Measurements from ENCODE around the gene DPP6. TPM values are rescaled to one million over a fixed set of nuclear protein-coding genes. Genes with fewer than 3 reads are reported as not detected.

Gene DPP6
- polyA plus RNA-seq, 1 donor (not counting 4 experiments of a cell fraction or from before 2014, with no cell fraction given), result not detected

GRCh38 chr7:154442939-154443338 lies 390.7 kb downstream of the DPP6 start:
- H3K27ac ChIP-seq (ENCODE audit: control insufficient read depth, insufficient read depth, low read length), result no peak overlapping the region
- H3K9me1 ChIP-seq (ENCODE audit: control insufficient read depth, extremely low read depth, insufficient read depth, low read length), result no peaks in the 10 kb centered on the region
- H3K4me2 ChIP-seq (ENCODE audit: control insufficient read depth, extremely low read depth, insufficient read depth, low read depth, low read length), result no peak overlapping the region
- peaks cover 3% of the 10 kb centered on the region for H3K9me3 ChIP-seq (ENCODE audit: control insufficient read depth, low read depth, low read length)
- no peaks in the 10 kb centered on the region for H3K36me3 ChIP-seq (ENCODE audit: control insufficient read depth in 2 of 2, extremely low read depth in 1 of 2, insufficient read depth in 2 of 2, low read length in 2 of 2)
- H2AFZ ChIP-seq (ENCODE audit: control insufficient read depth, low read length), result no peak overlapping the region
- no peaks in the 10 kb centered on the region for H3K27me3 ChIP-seq (ENCODE audit: control insufficient read depth, extremely low read depth, insufficient read depth, low read length)
- no peak for FAIRE-seq
- dilution Hi-C loops (cut with MboI; ENCODE audit: extremely low pct_ligation_motif_present, low sequenced_read_pairs), result no loop called here
- no peak overlapping the region for H3K9ac ChIP-seq (ENCODE audit: control insufficient read depth, extremely low read depth, insufficient read depth, low read length)
- no peaks in the 10 kb centered on the region for H3K79me2 ChIP-seq (ENCODE audit: control insufficient read depth, insufficient read depth, low read length)
- no peaks in the 10 kb centered on the region for H3K4me1 ChIP-seq (ENCODE audit: control insufficient read depth, extremely low read depth, insufficient read depth, low read length)
- H4K20me1 ChIP-seq (ENCODE audit: control insufficient read depth, extremely low read depth, insufficient read depth, low read length), result no peaks in the 10 kb centered on the region
- TF ChIP-seq CTCF (optimal IDR thresholded peaks at IDR 0.05 in 1 of 3, IDR thresholded peaks at IDR 0.05 in 1 of 3, conservative IDR thresholded peaks at IDR 0.05 in 1 of 3; ENCODE audit: extremely low read depth in 1 of 3, insufficient read depth in 2 of 3, low read length in 3 of 3) (no peak), EZH2 (IDR thresholded peaks at IDR 0.05; ENCODE audit: low read length) (no peak)
- no peak overlapping the region for H3K4me3 ChIP-seq (ENCODE audit: control insufficient read depth in 2 of 3, extremely low read depth in 1 of 3, insufficient read depth in 2 of 3, low read depth in 1 of 3, low read length in 3 of 3)
- no peak for DNase-seq (ENCODE audit: low read depth, low spot score)

GRCh38 chr7:154450451-154450850 lies 398.3 kb downstream of the DPP6 start:
- Histone ChIP-seq H3K79me2 (ENCODE audit: control insufficient read depth, insufficient read depth, low read length) (no peaks in the 10 kb centered on the region), H3K9me3 (ENCODE audit: control insufficient read depth, low read depth, low read length) (no peaks in the 10 kb centered on the region), H3K36me3 (ENCODE audit: control insufficient read depth in 2 of 2, extremely low read depth in 1 of 2, insufficient read depth in 2 of 2, low read length in 2 of 2) (no peaks in the 10 kb centered on the region), H3K27ac (ENCODE audit: control insufficient read depth, insufficient read depth, low read length) (no peak overlapping the region), H3K4me1 (ENCODE audit: control insufficient read depth, extremely low read depth, insufficient read depth, low read length) (no peaks in the 10 kb centered on the region), H3K9ac (ENCODE audit: control insufficient read depth, extremely low read depth, insufficient read depth, low read length) (no peak overlapping the region), H3K4me2 (ENCODE audit: control insufficient read depth, extremely low read depth, insufficient read depth, low read depth, low read length) (no peak overlapping the region), H2AFZ (ENCODE audit: control insufficient read depth, low read length) (no peak overlapping the region), H4K20me1 (ENCODE audit: control insufficient read depth, extremely low read depth, insufficient read depth, low read length) (no peaks in the 10 kb centered on the region), H3K4me3 (ENCODE audit: control insufficient read depth in 2 of 3, extremely low read depth in 1 of 3, insufficient read depth in 2 of 3, low read depth in 1 of 3, low read length in 3 of 3) (no peak overlapping the region), H3K27me3 (ENCODE audit: control insufficient read depth, extremely low read depth, insufficient read depth, low read length) (no peaks in the 10 kb centered on the region), H3K9me1 (ENCODE audit: control insufficient read depth, extremely low read depth, insufficient read depth, low read length) (no peaks in the 10 kb centered on the region)
- TF ChIP-seq EZH2 (IDR thresholded peaks at IDR 0.05; ENCODE audit: low read length) (no peak), CTCF (optimal IDR thresholded peaks at IDR 0.05 in 1 of 3, IDR thresholded peaks at IDR 0.05 in 1 of 3, conservative IDR thresholded peaks at IDR 0.05 in 1 of 3; ENCODE audit: extremely low read depth in 1 of 3, insufficient read depth in 2 of 3, low read length in 3 of 3) (no peak)
- FAIRE-seq (no peak), DNase-seq (ENCODE audit: low read depth, low spot score) (no peak)
- dilution Hi-C loops (cut with MboI; ENCODE audit: extremely low pct_ligation_motif_present, low sequenced_read_pairs), result no loop called here

All from keratinocyte (primary cell).